AG04450 (cell line): ENCODE results near the gene NTF3. TPM values are rescaled to one million over a fixed set of nuclear protein-coding genes. Genes with fewer than 3 reads are reported as not detected.

Experiments used
- CTCF ChIA-PET: fragments of 300-600, 350-600 bp; formaldehyde crosslinking; extraction: SDS; loops from one replicate; lab custom pipeline; 2022; ENCODE audit warnings: antibody characterized with exemption, inconsistent platforms; lab: Charles Lee
- POLR2A ChIA-PET: fragments of 350-600 bp; formaldehyde crosslinking; extraction: SDS; loops from one replicate; lab custom pipeline; 2021; ENCODE audit warnings: antibody characterized with exemption, inconsistent platforms; lab: Yijun Ruan, JAX
- DNase-seq: peaks from one replicate; pipeline ENCODE4 v3.0.0-alpha.2; 2011; ENCODE audit warnings: low read depth, low spot score
- H3K27ac ChIP-seq: one replicate; pipeline ENCODE4 v1.5.1; 2012; ENCODE audit warnings: low read depth, low read length, control low read depth
- H3K27me3 ChIP-seq: one replicate; pipeline ENCODE4 v1.6.0; 2012; ENCODE audit warnings: low read length; ENCODE audit not compliant: control insufficient read depth, insufficient read depth
- H3K4me3 ChIP-seq: 2 replicates; pipeline ENCODE4 v1.5.1; 2011; ENCODE audit warnings: mild to moderate bottlenecking, low read depth, low read length, control low read depth
- H3K9me3 ChIP-seq: 2 replicates; pipeline ENCODE4 v1.5.1; 2012; ENCODE audit warnings: low read length; ENCODE audit not compliant: control insufficient read depth, insufficient read depth
- CTCF ChIP-seq: IDR thresholded peaks from 2 replicates; pipeline ENCODE4 v1.5.1; 2011; ENCODE audit warnings: low read depth, low read length, control low read depth, inconsistent platforms
- polyA plus RNA-seq: library from polyadenylated mRNA; depleted of rRNA; stranded (reverse); fragments of >200 nt; gene quantifications from 2 replicates; pipeline ENCODE4 v1.2.3, GENCODE V29; 2011

Gene NTF3
- polyA plus RNA-seq, 1 experiment, result 31.5 TPM

- Histone ChIP-seq H3K9me3 (no peaks in the 10 kb centered on the region), H3K4me3 (no peak overlapping the region), H3K27ac (no peak overlapping the region), H3K27me3 (no peaks in the 10 kb centered on the region)
- no peak for TF ChIP-seq CTCF
- ChIA-PET CTCF (interaction anchor here (0.6 to 4.4 kb wide), 4 partner anchors 10 to 358 kb away, joined by 3 to 30 read pairs (median 4); no protein-coding TSS in a partner anchor), POLR2A (interaction anchor here (1.5 to 4.1 kb wide), 2 partner anchors 9 to 59 kb away, joined by 3 to 21 read pairs; partner anchors contain the start of gene NTF3)
- DNase-seq, result no peak
Measured at GRCh38 chr12:5440978-5441377, 9.1 kb downstream of the NTF3 start.

- Histone ChIP-seq H3K4me3 (no peak overlapping the region), H3K27me3 (no peaks in the 10 kb centered on the region), H3K27ac (no peak overlapping the region), H3K9me3 (no peaks in the 10 kb centered on the region)
- ChIA-PET CTCF (interaction anchor here (0.5 to 4.4 kb wide), 4 partner anchors 9 to 358 kb away, joined by 3 to 30 read pairs (median 4); no protein-coding TSS in a partner anchor), POLR2A (interaction anchor here (0.6 to 4.1 kb wide), 3 partner anchors 9 to 58 kb away, joined by 3 to 21 read pairs (median 3); partner anchors contain the start of gene NTF3)
- DNase-seq, result peak; percentile 39
- TF ChIP-seq CTCF, result no peak
Measured at GRCh38 chr12:5441497-5442236, 9.8 kb downstream of the NTF3 start.

GRCh38 chr12:5442251-5443006 is 10.5 kb downstream of the NTF3 start:
- Histone ChIP-seq H3K27me3 (no peaks in the 10 kb centered on the region), H3K4me3 (no peak overlapping the region), H3K9me3 (no peaks in the 10 kb centered on the region), H3K27ac (no peak overlapping the region)
- ChIA-PET CTCF (interaction anchor here (0.5 to 1.7 kb wide), 4 partner anchors 9 to 68 kb away, joined by 3 to 15 read pairs (median 8); no protein-coding TSS in a partner anchor), POLR2A (interaction anchor here (4.1 kb wide), 1 partner anchor 10 kb away, joined by 21 read pairs; the partner anchor contains the start of gene NTF3)
- TF ChIP-seq CTCF, result peak; percentile 57
- no peak for DNase-seq

GRCh38 chr12:5444520-5444919 is 12.6 kb downstream of the NTF3 start:
- H3K4me3 ChIP-seq, result no peak overlapping the region
- H3K27me3 ChIP-seq, result no peaks in the 10 kb centered on the region
- ChIA-PET POLR2A (no interaction called here), CTCF (interaction anchor here (0.6 to 1.5 kb wide), 2 partner anchors 16 to 204 kb away, joined by 3 to 5 read pairs; no protein-coding TSS in a partner anchor)
- no peak for TF ChIP-seq CTCF
- no peak overlapping the region for H3K27ac ChIP-seq
- no peaks in the 10 kb centered on the region for H3K9me3 ChIP-seq
- no peak for DNase-seq
